ENCODE data around the gene KCNIP3. TPM values are rescaled to one million over a fixed set of nuclear protein-coding genes. Genes with fewer than 3 reads are reported as not detected.

Gene KCNIP3
- polyA plus RNA-seq, 1 of the 3 experiments (the other 2 are of a cell fraction), result 0.97 TPM

GRCh38 chr2:95337829-95338228 is 40.7 kb downstream of the KCNIP3 start (continued):
- TF ChIP-seq PBX3 (IDR thresholded peaks at IDR 0.05), result no peak
- TF ChIP-seq FOXM1 (IDR thresholded peaks at IDR 0.05; ENCODE audit: low read depth), result no peak
- no peak for TF ChIP-seq YY1 (IDR thresholded peaks at IDR 0.05; ENCODE audit: low read depth)
- TF ChIP-seq RFX5 (IDR thresholded peaks at IDR 0.05; ENCODE audit: low read length), result no peak

GRCh38 chr2:95342556-95343320 is 45.6 kb downstream of the KCNIP3 start:
- no peaks in the 10 kb centered on the region for H3K36me3 ChIP-seq (replicated peaks in 1 of 2; ENCODE audit: control insufficient read depth in 1 of 2, insufficient read depth in 2 of 2, low read length in 1 of 2)
- POLR2A ChIA-PET, result no interaction called here
- no peak overlapping the region for H3K4me2 ChIP-seq
- peak; percentile 53 for DNase-seq
- CTCF ChIA-PET, result interaction anchor here (3.5 to 3.6 kb wide), 2 partner anchors 13 to 46 kb away, joined by 24 to 40 read pairs; no protein-coding TSS in a partner anchor
- WGBS (ENCODE audit: low lambda C conversion rate), result 24% methylated on average over 12 of the region's 12 CpGs
- H3K79me2 ChIP-seq (ENCODE audit: insufficient read depth), result no peaks in the 10 kb centered on the region
- H3K9ac ChIP-seq, result no peak overlapping the region
- H3K4me3 ChIP-seq (ENCODE audit: low read depth in 2 of 2, low read length in 1 of 2), result no peak overlapping the region
- H2AFZ ChIP-seq (ENCODE audit: low read depth), result no peak overlapping the region
- no peak overlapping the region for H3K27ac ChIP-seq (ENCODE audit: low read depth in 2 of 2, low read length in 1 of 2)
- no peaks in the 10 kb centered on the region for H3K9me2 ChIP-seq
- peaks cover 4 to 7% of the 10 kb centered on the region in 2 experiments; a peak in 2 of 4 replicates for H3K4me1 ChIP-seq (ENCODE audit: control insufficient read depth in 1 of 2, insufficient read depth in 2 of 2, low read depth in 1 of 2, low read length in 1 of 2)
- H3K27me3 ChIP-seq (ENCODE audit: insufficient read depth), result peaks cover 62% of the 10 kb centered on the region
- no peaks in the 10 kb centered on the region for H3F3A ChIP-seq (replicated peaks; ENCODE audit: insufficient read depth)
- no peaks in the 10 kb centered on the region for H3K9me3 ChIP-seq
- no peaks in the 10 kb centered on the region for H4K20me1 ChIP-seq (ENCODE audit: insufficient read depth)
- no peak for TF ChIP-seq GATA2 (CRISPR knock-in tag; IDR thresholded peaks at IDR 0.05)
- no peak for TF ChIP-seq GABPA (IDR thresholded peaks at IDR 0.05; ENCODE audit: low read depth)
- no peak for TF ChIP-seq SIN3A (IDR thresholded peaks at IDR 0.05; ENCODE audit: borderline replicate concordance, low read depth, low read length)
- TF ChIP-seq TCF12 (IDR thresholded peaks at IDR 0.05), result no peak
- no peak for TF ChIP-seq EP300 (IDR thresholded peaks at IDR 0.05; ENCODE audit: borderline replicate concordance in 1 of 2, low read depth in 1 of 2, low read length in 1 of 2)
- TF ChIP-seq USF2 (IDR thresholded peaks at IDR 0.05; ENCODE audit: borderline replicate concordance, low read depth, low read length), result no peak
- no peak for TF ChIP-seq MXI1 (IDR thresholded peaks at IDR 0.05; ENCODE audit: low read depth, low read length)
- no peak for TF ChIP-seq NRF1 (IDR thresholded peaks at IDR 0.05; ENCODE audit: low read depth, low read length)
- TF ChIP-seq ZBTB33 (IDR thresholded peaks at IDR 0.05; ENCODE audit: borderline replicate concordance, low read depth), result no peak
- TF ChIP-seq NFIC (IDR thresholded peaks at IDR 0.05; ENCODE audit: borderline replicate concordance), result no peak
- TF ChIP-seq USF1 (IDR thresholded peaks at IDR 0.05; ENCODE audit: borderline replicate concordance, low read depth), result no peak
- TF ChIP-seq EZH2phosphoT487 (IDR thresholded peaks at IDR 0.05; ENCODE audit: borderline replicate concordance, low read depth), result no peak
